Measurements from ENCODE around the gene SVBP. TPM values are rescaled to one million over a fixed set of nuclear protein-coding genes. Genes with fewer than 3 reads are reported as not detected.

SVBP gene
- total RNA-seq, 1 donor from 2014 or later = 15.3 TPM

DNA sequence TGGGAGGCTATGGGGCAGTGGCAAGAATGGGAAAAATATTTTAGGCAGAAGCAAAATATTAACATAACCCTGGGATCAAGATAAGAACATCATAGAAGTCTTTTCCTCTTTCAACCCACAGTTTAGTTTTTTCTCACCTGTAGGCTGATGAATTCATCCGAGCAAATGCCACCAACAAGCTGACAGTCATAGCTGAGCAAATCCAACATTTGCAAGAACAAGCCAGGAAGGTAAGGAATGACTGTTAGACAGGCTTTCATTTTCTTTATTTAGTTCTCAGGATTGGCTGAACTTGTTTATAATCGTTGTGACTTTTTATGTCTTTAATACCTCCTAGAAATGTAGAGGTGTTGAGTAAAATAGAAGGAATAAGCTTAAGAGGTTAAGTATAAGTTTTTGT, 43.8 kb downstream of the SVBP start:
- intact Hi-C loops (cut with DNase I) = no loop called here
- ATAC-seq (no peak), DNase-seq (ENCODE audit: missing footprints) (no peak)

DNA sequence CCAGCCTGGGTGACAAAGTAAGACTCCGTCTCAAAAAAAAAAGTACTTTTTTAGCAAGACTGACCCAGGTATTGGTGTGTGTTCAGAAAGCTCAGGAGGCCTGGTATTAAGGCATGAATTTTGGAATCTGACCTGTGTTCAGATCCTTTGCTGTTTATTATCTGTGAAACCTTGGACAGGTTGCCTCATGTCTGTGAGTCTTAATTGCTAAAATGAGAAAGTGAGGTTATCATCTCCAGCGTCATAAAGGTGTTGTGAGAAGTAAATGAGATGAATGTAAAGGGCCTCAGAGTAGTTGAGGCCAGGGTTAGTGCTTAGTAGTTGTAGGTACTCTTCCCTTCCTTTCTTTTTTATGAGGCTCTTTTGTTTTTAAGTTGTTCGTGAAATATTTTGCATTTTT, 47.4 kb downstream of the SVBP start:
- intact Hi-C loops (cut with DNase I) = no loop called here
- no peak for DNase-seq (ENCODE audit: missing footprints)
- no peak for ATAC-seq

DNA sequence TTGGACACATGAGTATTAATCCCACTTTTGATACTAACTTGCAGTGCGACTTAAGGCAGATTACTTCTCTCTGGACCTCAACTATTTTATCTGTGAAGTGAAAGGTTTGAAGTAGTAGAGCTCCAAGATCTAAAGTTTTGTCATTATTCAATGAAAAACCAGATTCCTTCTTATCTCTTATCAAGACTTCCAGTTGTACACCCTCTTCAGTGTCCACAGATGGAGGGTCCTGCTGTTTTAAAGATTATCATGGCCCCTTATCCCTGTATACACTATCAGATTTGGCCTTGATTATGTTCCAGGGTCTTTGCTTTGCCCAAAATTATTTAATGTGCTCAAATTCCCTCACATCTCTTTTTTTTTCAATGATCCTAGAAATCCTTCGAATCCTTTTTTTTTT, 49.0 kb downstream of the SVBP start:
- intact Hi-C loops (cut with DNase I) = no loop called here
- ATAC-seq (no peak), DNase-seq (ENCODE audit: missing footprints) (no peak)

DNA sequence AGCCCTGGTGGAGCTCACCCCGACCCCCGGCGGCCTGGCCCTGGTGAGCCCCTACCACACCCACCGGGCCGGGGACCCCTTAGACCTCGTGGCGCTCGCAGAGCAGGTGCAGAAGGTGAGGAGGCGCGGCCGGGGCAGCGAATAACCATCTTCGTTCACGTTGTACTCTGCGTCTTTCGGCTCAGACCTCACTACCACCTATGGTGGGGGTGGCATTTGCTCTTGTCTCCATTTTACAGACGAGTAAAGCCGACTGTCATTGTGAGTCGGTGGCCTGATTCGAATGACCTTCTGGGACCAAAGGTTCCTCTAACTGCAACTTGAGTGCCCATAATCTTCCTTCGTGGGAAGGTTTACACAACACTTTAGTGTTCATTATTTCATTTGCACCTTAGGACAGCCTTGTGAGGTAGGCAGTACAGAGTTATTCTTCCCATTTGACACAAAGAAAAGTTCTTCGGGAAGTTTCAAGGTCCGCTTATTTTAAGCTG, 49.6 kb downstream of the SVBP start:
- intact Hi-C loops (cut with DNase I) = loop anchor here (2.0 kb wide), 1 partner anchor 49 kb away; the partner anchor contains the start of genes ERMAP and SVBP
- peak; percentile 26 for ATAC-seq
- no peak for DNase-seq (ENCODE audit: missing footprints)

DNA sequence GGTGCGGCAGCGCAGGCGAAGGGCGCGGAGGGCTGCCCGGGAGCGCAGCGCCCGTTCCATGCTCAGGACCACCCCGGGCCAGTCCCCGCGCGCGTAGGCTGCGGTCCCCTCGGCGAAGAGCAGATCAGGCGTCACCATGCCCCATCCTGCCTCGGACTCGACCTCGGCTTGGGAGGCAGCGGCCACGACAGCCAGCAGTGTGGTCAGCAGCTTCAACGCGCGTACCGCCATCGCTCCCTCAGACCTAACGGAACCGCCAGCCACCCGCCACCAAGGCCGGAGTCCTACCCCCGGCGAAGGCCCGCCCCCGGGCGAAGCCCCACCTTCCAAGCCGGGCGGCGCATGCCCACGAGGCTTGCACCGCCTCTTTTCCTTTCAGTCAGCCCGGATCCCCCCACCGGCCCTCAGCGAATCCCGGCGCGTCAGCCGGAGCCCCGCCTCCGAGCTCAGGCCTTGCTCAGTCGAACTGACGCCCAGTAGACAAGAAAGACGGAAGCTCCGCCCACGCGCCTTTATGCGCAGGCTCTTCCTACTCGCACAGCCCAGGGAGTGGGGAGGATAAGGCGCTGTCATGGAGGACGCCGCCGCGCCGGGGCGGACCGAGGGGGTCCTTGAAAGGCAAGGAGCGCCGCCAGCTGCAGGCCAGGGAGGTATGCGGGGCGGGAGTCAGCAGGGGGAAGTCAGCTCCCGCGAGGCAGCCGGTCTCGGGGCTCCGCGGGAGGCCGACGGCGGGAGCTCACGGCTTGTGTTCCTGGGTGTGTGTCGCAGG, 50.3 kb downstream of the SVBP start, which contains the start of the genes C1orf50 and P3H1:
Gene C1orf50 (plus strand): TSS at position 509 of the 769 bp plus-strand sequence. CDS start 63 bp downstream, at position 572.
Gene P3H1 (minus strand): TSS at position 288 of the 769 bp plus-strand sequence. CDS start 57 bp downstream, at position 231.
- peak; percentile 98 for ATAC-seq
- DNase-seq (ENCODE audit: missing footprints) = peak; percentile 100
- intact Hi-C loops (cut with DNase I) = loop anchor here (2.0 kb wide), 1 partner anchor 50 kb away; the partner anchor contains the start of genes ERMAP and SVBP

DNA sequence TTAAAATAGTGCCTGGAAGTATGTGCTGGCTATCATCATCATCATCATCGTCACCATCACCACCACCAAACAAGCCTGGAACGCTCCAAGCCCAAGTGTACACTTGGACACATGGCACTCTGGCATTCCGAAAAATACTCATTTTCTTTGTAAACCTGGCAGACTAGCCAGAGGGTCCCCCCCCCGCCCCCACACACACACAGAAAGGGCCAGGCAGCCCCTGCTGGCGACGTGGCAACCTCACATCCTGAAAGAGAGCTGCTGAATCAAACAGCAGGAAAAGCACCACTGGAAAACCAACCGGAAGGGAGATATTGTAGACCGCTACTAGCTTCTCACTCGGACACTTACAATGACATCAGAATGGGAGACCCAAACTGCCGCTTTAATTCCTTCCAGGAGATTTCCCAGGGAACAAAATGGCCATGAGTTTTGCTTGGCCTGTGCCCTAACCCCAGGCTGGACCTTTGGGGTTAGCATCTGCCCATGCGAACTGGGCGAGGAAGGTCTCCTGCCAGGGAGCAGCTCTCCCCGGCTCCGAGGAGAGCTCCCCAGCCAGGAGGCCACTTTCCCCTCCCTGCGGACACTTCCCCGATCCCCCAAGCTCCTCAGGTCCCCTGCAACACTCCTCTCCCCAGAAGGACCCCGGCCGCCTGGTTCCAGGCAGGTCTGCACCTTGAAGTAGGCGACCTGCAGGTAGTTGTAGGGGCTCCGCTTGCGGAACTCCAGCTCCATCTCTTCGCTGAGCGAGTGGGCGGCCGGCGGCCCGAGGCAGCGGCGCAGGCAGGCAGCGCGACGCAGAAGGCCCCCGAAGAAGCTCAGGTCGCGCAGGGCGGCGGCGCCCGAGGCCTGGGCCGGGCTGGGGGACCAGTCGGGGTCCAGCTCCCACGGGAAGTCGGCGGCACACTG, 51.1 kb downstream of the SVBP start:
- DNase-seq (ENCODE audit: missing footprints) (no peak), ATAC-seq (no peak)
- intact Hi-C loops (cut with DNase I) = loop anchor here (2.0 kb wide), 1 partner anchor 51 kb away; the partner anchor contains the start of genes ERMAP and SVBP

DNA sequence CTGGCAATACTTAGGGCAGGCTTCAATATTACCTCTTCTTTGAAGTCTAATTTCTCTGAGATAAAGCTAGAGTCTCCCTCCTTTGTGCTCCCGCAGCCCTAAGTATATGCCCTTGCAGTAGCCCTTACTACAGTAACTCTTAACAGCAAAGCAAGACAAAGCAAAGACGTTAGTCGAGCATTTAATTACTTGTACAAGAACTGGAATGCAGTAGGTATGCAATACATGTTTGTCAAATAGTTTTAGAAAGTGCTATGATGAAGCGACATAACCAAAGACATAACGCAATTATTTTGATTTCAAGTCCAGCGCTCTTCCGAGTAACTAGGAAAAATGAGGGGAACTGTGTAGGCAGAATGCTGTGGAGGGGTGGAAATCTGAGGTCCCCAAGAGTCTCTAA, 51.9 kb downstream of the SVBP start:
- intact Hi-C loops (cut with DNase I) = no loop called here

DNA sequence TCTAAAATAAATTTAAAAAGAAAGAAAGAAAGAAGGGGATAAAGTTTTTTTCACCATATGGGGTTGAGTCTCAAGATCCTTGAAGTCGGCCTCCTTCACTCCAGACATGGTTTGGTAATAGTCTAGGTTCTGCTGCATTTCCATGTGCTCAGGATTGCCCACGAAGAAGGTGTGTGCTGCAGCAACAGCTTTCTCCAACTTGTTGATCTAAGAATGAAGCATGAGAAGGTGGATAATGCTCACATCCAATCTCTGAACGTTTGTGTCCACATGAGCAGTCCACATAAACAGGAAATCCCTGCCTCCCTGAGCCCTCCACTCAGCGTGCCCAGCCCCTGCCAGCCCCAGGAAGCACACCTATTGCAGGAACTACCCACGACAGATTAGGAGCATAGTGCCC, 54.9 kb downstream of the SVBP start:
- intact Hi-C loops (cut with DNase I) = no loop called here
- DNase-seq (ENCODE audit: missing footprints) (no peak), ATAC-seq (no peak)

More for the DNA sequence above, 51.9 kb downstream of the SVBP start:
- DNase-seq (ENCODE audit: missing footprints) = no peak
- ATAC-seq = no peak

DNA sequence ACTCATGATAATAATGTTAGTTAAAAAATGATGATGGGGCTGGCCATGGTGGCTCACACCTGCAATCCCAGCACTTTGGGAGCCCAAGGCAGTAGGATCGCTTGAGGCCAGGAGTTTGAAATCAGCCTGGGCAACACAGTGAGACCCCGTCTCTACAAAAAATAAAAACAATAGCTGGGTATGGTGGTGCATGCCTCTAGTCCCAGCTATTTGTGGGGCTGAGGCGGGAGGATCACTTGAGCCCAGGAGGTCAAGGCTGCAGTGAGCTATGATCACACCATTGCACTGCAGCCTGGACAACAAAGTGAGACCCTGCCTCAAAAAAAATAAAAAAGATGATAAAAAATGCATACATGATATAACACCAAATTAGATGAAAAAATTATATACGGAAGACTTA, 55.6 kb downstream of the SVBP start:
- intact Hi-C loops (cut with DNase I) = no loop called here
- ATAC-seq = no peak
- DNase-seq (ENCODE audit: missing footprints) = no peak

DNA sequence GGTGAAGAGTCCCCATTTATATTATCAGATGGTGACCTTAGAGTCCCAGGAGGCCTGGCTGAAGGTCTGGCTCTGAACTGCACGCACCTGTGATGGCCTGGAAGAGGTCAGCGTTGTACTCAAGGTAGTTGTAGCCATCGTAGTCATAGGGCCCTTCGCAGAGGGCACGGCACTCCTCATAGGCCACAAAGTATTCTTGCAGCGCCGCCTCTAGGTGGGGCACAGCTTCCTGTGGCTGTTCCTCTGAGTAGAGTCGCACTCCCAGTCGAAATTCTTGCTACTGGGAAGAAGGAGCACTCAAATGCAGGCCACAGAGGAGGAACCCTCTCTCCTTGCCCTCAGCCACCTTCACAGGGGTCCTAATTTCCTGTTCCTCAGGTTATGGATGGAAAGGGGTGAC, 58.1 kb downstream of the SVBP start:
- ATAC-seq = no peak
- no peak for DNase-seq (ENCODE audit: missing footprints)
- intact Hi-C loops (cut with DNase I) = no loop called here

DNA sequence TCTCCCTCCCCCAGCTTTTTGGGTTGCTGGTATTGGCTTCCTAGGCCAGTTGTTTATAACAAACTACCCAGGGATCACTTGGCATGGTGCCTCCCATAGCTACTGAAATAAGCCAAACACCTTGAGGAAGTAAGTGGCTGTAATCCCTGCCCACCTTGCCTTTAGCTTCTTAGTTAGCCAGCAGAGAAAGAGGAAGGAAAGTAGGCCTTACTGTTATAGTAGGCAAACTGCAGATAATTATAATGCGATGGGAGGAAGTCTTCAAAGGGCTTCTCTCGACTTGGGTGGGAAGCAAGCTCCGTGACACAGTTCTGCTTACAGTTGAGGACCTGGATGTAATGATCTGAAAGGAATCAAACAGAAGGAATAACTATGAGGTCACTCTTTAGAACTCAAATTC, 58.6 kb downstream of the SVBP start:
- no peak for ATAC-seq
- intact Hi-C loops (cut with DNase I) = no loop called here
- DNase-seq (ENCODE audit: missing footprints) = no peak

DNA sequence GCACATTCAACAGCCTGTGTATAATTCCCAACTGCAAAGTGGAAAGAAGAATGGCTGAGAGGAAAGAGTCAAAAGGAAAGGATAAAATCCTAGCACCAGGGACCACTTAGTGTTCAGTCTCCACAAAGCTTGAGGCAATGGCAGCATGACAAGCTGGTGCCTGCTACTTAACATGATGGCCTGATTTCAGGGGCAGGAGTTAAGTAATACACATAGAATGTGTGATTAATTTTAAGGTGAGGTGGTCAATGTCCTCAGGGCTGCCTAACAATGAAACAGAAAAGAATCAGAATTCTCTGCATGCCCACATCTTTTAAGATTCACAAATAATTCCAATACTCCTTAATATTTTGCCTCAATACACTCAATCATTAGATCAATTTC, 59.3 kb downstream of the SVBP start:
- no peak for DNase-seq (ENCODE audit: missing footprints)
- no peak for ATAC-seq
- intact Hi-C loops (cut with DNase I) = no loop called here

Other genes starting within 250 kb of the SVBP start
- gene PPIH, start 159.0 kb downstream of the SVBP start, total RNA-seq = 20.1 TPM
- 856 TPM for gene YBX1, start 135.0 kb downstream of the SVBP start, total RNA-seq
- not detected for gene CLDN19, start 77.2 kb downstream of the SVBP start, total RNA-seq
- 9.3 TPM for gene P3H1, start 50.4 kb downstream of the SVBP start, total RNA-seq
- 8.7 TPM for gene C1orf50, start 50.1 kb downstream of the SVBP start, total RNA-seq
- not detected for gene TMEM269, start 32.4 kb downstream of the SVBP start, total RNA-seq
- 2.7 TPM for gene ERMAP, start 275 bp downstream of the SVBP start, total RNA-seq
- gene ZNF691, start 29.2 kb upstream of the SVBP start, total RNA-seq = 7.7 TPM
- 46.4 TPM for gene SLC2A1, start 141.5 kb upstream of the SVBP start, total RNA-seq